Activated CD4-positive, alpha-beta memory T cell treated with anti-CD3 and anti-CD28 coated beads, Interleukin-2, amount 10 ng/mL, durations not matched to agents 7 days and 5 days (primary cell): ENCODE measurements around the gene UBL4B. TPM values are rescaled to one million over a fixed set of nuclear protein-coding genes. Genes with fewer than 3 reads are reported as not detected.

ENCODE experiments used
- CTCF ChIA-PET: fragments of 350-600 bp; sonication (Branson Sonifier 250); formaldehyde crosslinking; loops from one replicate; lab custom pipeline; 2021; ENCODE audit warnings: antibody characterized with exemption, inconsistent platforms; lab: Charles Lee
- POLR2A ChIA-PET: fragments of 350-600 bp; sonication (Branson Sonifier 250); formaldehyde crosslinking; loops from one replicate; lab custom pipeline; 2021; ENCODE audit warnings: antibody characterized with exemption; lab: Charles Lee
- DNase-seq: peaks from one replicate; pipeline ENCODE4 v3.0.0-alpha.2; 2020
- H3K27ac Mint-ChIP-seq: one replicate; pipeline ENCODE4 v1.8.0; 2021; ENCODE audit warnings: mild to moderate bottlenecking, mixed read lengths
- H3K27me3 Mint-ChIP-seq: one replicate; pipeline ENCODE4 v1.8.0; 2021; ENCODE audit warnings: mixed read lengths
- H3K36me3 Mint-ChIP-seq: one replicate; pipeline ENCODE4 v1.8.0; 2021; ENCODE audit warnings: low read depth, mixed read lengths
- H3K4me1 Mint-ChIP-seq: one replicate; pipeline ENCODE4 v1.8.0; 2021; ENCODE audit warnings: mixed read lengths
- H3K4me3 Mint-ChIP-seq: one replicate; pipeline ENCODE4 v1.8.0; 2021; ENCODE audit warnings: mild to moderate bottlenecking, mixed read lengths
- H3K9me3 Mint-ChIP-seq: one replicate; pipeline ENCODE4 v1.8.0; 2021; ENCODE audit warnings: mixed read lengths
- total RNA-seq, 2 experiments: library from RNA; stranded (reverse); gene quantifications; one replicate each; pipeline ENCODE4 v1.2.3, GENCODE V29; 2021

UBL4B gene
- total RNA-seq, result not detected

DNA sequence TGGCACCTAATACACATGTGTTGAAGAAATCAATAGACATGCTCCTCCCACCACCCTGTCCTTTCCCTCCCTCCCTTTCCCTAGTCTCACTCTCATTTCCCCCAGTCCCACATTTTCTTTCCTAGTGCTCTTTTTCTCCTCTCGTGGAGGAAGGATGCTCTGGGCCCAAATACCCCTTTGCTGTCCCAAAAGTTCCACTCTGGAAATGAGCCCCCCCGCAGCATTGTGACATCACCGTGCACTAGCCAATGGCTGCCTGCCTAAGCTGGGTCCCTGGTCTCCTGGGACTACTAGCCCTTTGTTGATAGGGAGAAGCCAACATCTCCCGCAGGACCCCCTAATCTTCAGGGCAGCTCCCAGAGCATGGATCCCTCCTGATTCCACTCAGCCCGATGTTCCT lies at the start of gene UBL4B:
TSS of gene UBL4B (plus strand) at position 301 of the 400 bp plus-strand sequence. CDS start at position 393, 92 bp downstream.
- ChIA-PET POLR2A (no interaction called here), CTCF (interaction anchor here (0.6 kb wide), 1 partner anchor 67 kb away, joined by 3 read pairs; no protein-coding TSS in a partner anchor)
- Mint-ChIP-seq H3K27me3 (peaks cover 55% of the 10 kb centered on the region), H3K4me1 (no peaks in the 10 kb centered on the region), H3K9me3 (no peaks in the 10 kb centered on the region), H3K36me3 (no peaks in the 10 kb centered on the region), H3K4me3 (no peak within 1 kb of the TSS), H3K27ac (no peak within 1 kb of the TSS)
- DNase-seq, result no peak

DNA sequence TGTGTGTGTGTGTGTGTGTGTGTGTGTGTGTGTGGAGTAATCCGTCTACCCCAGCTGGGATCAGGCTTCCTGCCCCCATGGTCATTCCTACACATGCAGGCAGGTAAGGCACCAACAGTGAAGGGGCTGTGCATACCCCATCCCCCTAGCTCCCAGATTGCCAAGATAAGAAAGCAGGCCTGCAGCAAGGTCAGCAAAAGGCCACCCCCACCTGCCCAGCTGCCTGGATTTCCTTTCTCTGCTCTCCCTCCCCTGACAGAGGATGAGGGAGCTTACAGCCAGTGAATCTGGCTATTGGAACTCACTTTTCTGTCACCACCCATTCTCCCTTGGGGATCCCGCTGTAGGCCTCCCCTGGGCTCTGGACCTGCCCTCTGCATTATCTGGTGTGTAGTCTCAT lies 49.6 kb upstream of the UBL4B start:
- Mint-ChIP-seq H3K27me3 (peaks cover 16% of the 10 kb centered on the region), H3K4me1 (peaks cover 5% of the 10 kb centered on the region), H3K27ac (no peak overlapping the region), H3K36me3 (peaks cover 7% of the 10 kb centered on the region), H3K4me3 (no peak overlapping the region), H3K9me3 (no peaks in the 10 kb centered on the region)
- no peak for DNase-seq
- CTCF ChIA-PET, result interaction anchor here (1.0 to 2.8 kb wide), 3 partner anchors 8 to 25 kb away, joined by 3 to 11 read pairs (median 4); no protein-coding TSS in a partner anchor
- POLR2A ChIA-PET, result interaction anchor here (0.7 to 0.8 kb wide), 2 partner anchors 9 to 28 kb away, joined by 3 read pairs; partner anchors contain the start of gene STRIP1

DNA sequence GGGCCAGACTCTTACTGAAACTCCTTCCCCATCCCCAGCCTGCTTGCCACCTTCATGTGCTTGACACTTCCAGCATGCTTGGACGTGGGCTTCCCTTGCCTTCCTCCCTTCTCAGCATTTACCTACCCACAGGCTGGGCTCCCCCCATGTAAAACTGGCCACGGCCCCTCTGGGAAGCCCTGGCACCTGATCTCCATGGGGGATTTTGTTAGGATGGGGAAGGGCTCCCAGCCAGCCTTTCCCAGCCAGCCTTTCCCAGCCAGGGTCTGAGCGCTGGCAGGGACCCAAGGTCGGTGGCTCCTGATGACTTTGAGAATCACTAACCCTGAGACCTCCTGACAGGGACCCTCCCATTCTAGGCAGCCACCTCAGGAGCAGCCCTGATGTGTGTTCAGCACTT lies 48.5 kb upstream of the UBL4B start:
- peaks cover 26% of the 10 kb centered on the region for H3K27me3 Mint-ChIP-seq
- CTCF ChIA-PET, result interaction anchor here (2.8 kb wide), 1 partner anchor 24 kb away, joined by 11 read pairs; no protein-coding TSS in a partner anchor
- H3K4me3 Mint-ChIP-seq, result no peak overlapping the region
- no peaks in the 10 kb centered on the region for H3K9me3 Mint-ChIP-seq
- H3K27ac Mint-ChIP-seq, result no peak overlapping the region
- POLR2A ChIA-PET, result no interaction called here
- H3K36me3 Mint-ChIP-seq, result peaks cover 9% of the 10 kb centered on the region
- DNase-seq, result no peak
- H3K4me1 Mint-ChIP-seq, result peaks cover 13% of the 10 kb centered on the region

GRCh38 chr1:110064576-110065337 lies 47.5 kb upstream of the UBL4B start:
- Mint-ChIP-seq H3K36me3 (peaks cover 9% of the 10 kb centered on the region), H3K4me3 (no peak overlapping the region), H3K4me1 (peaks cover 13% of the 10 kb centered on the region), H3K27ac (no peak overlapping the region), H3K27me3 (peaks cover 35% of the 10 kb centered on the region), H3K9me3 (no peaks in the 10 kb centered on the region)
- POLR2A ChIA-PET, result no interaction called here
- DNase-seq, result no peak
- CTCF ChIA-PET, result interaction anchor here (2.4 to 3.1 kb wide), 2 partner anchors 10 to 41 kb away, joined by 9 to 17 read pairs; no protein-coding TSS in a partner anchor

GRCh38 chr1:110065841-110066240 lies 46.4 kb upstream of the UBL4B start:
- peaks cover 40% of the 10 kb centered on the region for H3K27me3 Mint-ChIP-seq
- POLR2A ChIA-PET, result no interaction called here

GRCh38 chr1:110067479-110067892 lies 44.8 kb upstream of the UBL4B start:
- Mint-ChIP-seq H3K4me3 (no peak overlapping the region), H3K4me1 (peaks cover 11% of the 10 kb centered on the region), H3K27me3 (peaks cover 57% of the 10 kb centered on the region), H3K36me3 (peaks cover 4% of the 10 kb centered on the region), H3K27ac (no peak overlapping the region), H3K9me3 (no peaks in the 10 kb centered on the region)
- POLR2A ChIA-PET, result interaction anchor here (1.0 to 1.3 kb wide), 2 partner anchors 32 to 271 kb away, joined by 3 read pairs; partner anchors contain the start of gene RBM15
- CTCF ChIA-PET, result interaction anchor here (0.5 to 3.1 kb wide), 5 partner anchors 13 to 39 kb away, joined by 3 to 17 read pairs (median 6); no protein-coding TSS in a partner anchor
- no peak for DNase-seq

More at GRCh38 chr1:110065841-110066240, 46.4 kb upstream of the UBL4B start:
- H3K4me1 Mint-ChIP-seq, result peaks cover 11% of the 10 kb centered on the region
- no peak overlapping the region for H3K27ac Mint-ChIP-seq
- CTCF ChIA-PET, result interaction anchor here (1.9 to 3.1 kb wide), 4 partner anchors 11 to 40 kb away, joined by 6 to 17 read pairs (median 8); no protein-coding TSS in a partner anchor
- H3K9me3 Mint-ChIP-seq, result no peaks in the 10 kb centered on the region
- H3K4me3 Mint-ChIP-seq, result no peak overlapping the region
- peaks cover 4% of the 10 kb centered on the region for H3K36me3 Mint-ChIP-seq
- no peak for DNase-seq

DNA sequence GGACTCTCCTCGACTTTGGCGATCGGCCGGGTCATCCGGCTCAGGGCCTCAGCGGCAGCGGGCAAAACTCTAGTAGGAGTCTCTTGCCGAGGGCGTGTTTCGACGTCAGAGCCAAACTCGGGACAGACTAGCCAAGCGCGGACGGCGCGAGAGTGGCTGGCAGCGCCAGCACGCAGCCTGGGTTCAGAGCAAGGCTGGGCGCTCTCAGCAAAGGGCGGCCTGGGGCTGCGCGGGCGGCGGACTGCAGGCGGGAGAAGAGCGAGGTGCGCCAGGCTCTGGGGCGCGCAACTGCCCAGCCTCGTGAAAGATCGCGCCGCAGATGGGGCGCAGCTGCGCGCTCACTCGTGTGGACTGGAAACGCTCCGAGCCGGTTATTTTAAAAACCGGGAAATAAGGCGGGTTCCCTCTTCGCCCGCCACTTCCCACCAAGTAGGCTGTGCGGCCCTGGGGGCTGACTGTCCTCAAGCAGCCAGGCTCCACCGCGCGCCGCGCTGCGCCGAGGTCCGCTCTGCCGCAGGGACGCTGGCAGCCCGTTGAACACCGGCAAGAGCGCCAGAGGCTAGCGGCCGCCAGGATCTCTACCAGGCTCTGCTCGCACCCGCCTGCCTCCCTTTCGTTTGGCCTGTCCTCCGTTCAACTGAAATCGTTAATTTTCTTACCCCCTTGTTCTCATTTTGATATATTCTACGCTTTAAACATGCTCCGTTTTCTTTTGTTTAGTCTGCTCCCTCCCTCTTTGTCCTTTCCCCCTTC lies 44.2 kb upstream of the UBL4B start:
- no peak for DNase-seq
- Mint-ChIP-seq H3K4me1 (peaks cover 11% of the 10 kb centered on the region), H3K9me3 (no peaks in the 10 kb centered on the region), H3K4me3 (peak overlapping the region; percentile 34), H3K27me3 (peaks cover 62% of the 10 kb centered on the region), H3K27ac (peak overlapping the region; percentile 56), H3K36me3 (peaks cover 4% of the 10 kb centered on the region)
- ChIA-PET CTCF (interaction anchor here (1.3 kb wide), 1 partner anchor 8 kb away, joined by 5 read pairs; no protein-coding TSS in a partner anchor), POLR2A (interaction anchor here (0.8 kb wide), 1 partner anchor 269 kb away, joined by 3 read pairs; no protein-coding TSS in a partner anchor)

DNA sequence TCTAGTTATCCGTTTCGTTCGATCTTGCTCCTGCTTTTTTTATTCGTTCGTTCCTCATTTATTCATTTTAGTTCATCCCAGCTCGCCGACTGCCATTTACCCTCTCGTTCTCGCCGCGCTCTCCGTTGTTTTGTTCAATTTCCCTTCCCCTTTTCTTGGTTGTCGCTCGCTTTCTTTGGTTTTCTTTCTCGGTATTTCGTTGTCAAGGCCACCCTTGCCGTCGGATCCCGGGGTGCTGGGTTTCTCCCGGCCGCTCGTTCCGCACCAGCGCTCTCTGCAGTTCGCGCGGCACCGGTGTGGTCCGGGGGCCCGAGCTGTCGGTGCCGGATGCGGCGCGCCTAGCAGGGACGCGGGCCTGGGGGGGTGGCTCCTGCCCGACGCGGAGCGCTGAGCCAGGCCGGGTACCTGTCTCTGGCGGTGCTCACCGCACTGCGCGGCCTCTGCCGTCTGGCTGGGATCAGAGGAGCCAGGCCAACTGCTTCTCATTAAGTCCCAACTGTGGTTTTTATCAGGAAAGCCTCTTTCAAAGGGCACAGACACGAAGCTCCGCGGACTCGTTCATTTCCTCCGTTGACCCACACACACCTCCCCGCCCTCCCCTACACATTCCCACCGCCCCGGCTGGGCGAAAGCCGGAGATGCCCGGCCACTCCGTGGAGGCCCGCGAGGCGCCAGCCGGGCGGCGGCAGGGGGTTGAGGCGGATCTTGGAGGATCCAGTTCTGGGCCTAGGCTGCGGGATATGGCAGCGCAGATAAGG lies 43.4 kb upstream of the UBL4B start:
- peaks cover 4% of the 10 kb centered on the region for H3K36me3 Mint-ChIP-seq
- H3K4me1 Mint-ChIP-seq, result peaks cover 11% of the 10 kb centered on the region
- H3K27me3 Mint-ChIP-seq, result peaks cover 68% of the 10 kb centered on the region
- CTCF ChIA-PET, result interaction anchor here (0.8 to 1.3 kb wide), 2 partner anchors 9 to 14 kb away, joined by 3 to 5 read pairs; no protein-coding TSS in a partner anchor
- DNase-seq, result no peak
- POLR2A ChIA-PET, result interaction anchor here (0.8 kb wide), 1 partner anchor 269 kb away, joined by 3 read pairs; no protein-coding TSS in a partner anchor
- no peaks in the 10 kb centered on the region for H3K9me3 Mint-ChIP-seq
- peak overlapping the region; percentile 56 for H3K27ac Mint-ChIP-seq
- H3K4me3 Mint-ChIP-seq, result peak overlapping the region; percentile 34

DNA sequence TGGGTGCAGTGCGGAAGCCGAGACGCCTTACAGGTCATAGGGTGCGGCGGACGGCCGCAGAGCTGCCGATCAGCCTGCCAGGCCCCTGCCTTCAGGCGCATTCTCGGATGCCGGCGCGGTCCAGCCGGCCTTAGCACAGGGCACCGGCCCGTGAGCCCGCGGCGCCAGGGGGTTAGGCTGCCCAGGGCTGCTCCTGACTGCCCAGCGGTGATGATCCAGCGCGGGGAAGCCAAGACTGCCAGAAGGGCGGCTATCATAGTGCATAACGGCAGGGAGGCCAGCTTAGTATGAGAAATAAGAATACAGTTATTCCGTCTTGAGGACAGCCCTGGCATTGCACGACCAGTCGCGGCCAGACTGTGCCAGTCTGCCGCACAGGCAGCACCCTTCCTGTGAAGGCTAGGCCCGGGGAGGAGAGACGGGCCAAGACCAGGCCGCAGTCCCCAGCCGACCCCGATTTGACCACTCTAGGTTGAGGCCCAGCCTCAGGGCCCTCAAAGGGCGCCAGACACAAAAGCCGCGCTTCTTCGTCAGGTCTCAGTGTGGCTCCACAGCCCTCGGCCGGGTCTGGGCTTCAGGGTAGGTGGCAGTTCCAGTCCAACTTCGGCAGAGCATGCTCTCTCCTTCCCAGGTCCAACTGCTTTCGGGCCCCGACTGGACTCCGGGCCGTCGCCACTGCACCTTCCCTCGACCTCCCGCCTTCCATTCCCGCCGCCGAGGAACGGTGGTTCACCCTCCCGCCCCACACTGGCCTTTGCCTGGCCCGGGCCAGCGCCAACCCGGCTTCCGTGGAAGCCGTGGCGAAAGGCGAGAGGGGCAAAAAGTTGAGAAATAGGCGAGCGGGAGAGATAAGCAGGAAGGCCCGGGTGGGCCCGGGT lies 42.6 kb upstream of the UBL4B start:
- Mint-ChIP-seq H3K4me1 (peaks cover 11% of the 10 kb centered on the region), H3K36me3 (peaks cover 4% of the 10 kb centered on the region), H3K4me3 (no peak overlapping the region), H3K9me3 (no peaks in the 10 kb centered on the region), H3K27ac (no peak overlapping the region), H3K27me3 (peaks cover 75% of the 10 kb centered on the region)
- ChIA-PET CTCF (interaction anchor here (0.8 to 1.3 kb wide), 2 partner anchors 10 to 14 kb away, joined by 3 to 5 read pairs; no protein-coding TSS in a partner anchor), POLR2A (no interaction called here)
- DNase-seq, result no peak

DNA sequence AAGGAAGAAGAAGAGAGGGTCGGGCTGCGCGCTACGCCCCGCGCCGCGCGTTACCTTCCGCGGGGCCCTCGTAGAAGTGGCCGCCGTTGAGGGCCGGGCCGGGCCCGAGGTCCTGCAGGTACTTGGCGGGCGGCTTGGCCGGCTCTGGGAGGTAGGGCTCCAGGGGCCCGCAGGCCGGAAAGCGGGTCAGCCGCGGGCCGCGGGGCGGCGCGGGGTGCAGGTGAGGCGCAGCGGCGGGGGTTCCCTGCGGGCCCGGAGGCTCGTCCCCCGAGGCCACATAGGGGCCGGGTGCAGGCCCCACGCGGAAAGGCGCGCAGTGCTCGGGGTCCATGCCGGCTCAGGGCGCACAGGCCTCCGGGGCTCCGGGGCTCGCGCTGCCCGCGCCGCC lies 42.0 kb upstream of the UBL4B start:
- POLR2A ChIA-PET, result no interaction called here
- no peak overlapping the region for H3K4me3 Mint-ChIP-seq

DNA sequence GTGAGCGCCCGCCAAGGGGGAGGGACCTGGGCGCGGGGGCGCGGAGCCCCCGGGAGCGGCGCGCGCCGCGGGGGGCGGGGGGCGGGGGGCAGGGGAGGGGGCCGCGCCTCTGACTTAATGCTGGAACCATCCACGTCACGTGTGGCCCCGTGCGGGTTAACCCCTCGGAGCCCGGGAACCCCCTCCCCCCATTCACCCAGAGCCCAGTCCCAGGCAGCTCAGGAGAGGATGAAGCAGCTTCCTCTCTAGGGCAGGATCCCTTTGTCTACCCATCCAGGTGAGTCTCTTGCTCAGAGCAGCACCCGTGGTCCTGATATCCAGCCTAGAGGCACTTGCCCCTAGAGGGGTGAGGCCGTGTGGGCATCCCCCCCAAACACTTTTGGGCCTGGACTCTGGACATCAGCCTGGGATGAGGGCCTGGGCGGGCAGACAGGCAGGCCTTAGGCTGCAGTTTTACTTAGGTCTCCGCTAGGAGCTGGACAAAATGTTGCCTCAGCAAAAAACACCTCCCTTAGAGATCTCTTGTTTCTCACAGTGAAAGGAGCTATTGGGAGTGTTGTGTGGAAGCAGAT lies 41.5 kb upstream of the UBL4B start, which contains the start of gene ALX3:
TSS of gene ALX3 (minus strand) at position 2 of the 572 bp plus-strand sequence. CDS start 60 bp downstream, outside the sequence.
- H3K27ac Mint-ChIP-seq, result no peak within 1 kb of the TSS
- H3K27me3 Mint-ChIP-seq, result peaks cover 78% of the 10 kb centered on the region
- peaks cover 4% of the 10 kb centered on the region for H3K36me3 Mint-ChIP-seq
- ChIA-PET POLR2A (interaction anchor here (1.0 kb wide), 1 partner anchor 8 kb away, joined by 3 read pairs; no protein-coding TSS in a partner anchor), CTCF (interaction anchor here (1.2 to 3.1 kb wide), 3 partner anchors 10 to 17 kb away, joined by 5 to 16 read pairs (median 6); no protein-coding TSS in a partner anchor)
- no peaks in the 10 kb centered on the region for H3K9me3 Mint-ChIP-seq
- DNase-seq, result no peak
- peaks cover 11% of the 10 kb centered on the region for H3K4me1 Mint-ChIP-seq
- no peak within 1 kb of the TSS for H3K4me3 Mint-ChIP-seq

More for the DNA sequence above, 42.0 kb upstream of the UBL4B start:
- Mint-ChIP-seq H3K36me3 (peaks cover 4% of the 10 kb centered on the region), H3K27me3 (peaks cover 75% of the 10 kb centered on the region), H3K9me3 (no peaks in the 10 kb centered on the region), H3K4me1 (peaks cover 11% of the 10 kb centered on the region), H3K27ac (no peak overlapping the region)
- DNase-seq, result no peak
- CTCF ChIA-PET, result interaction anchor here (3.1 kb wide), 1 partner anchor 10 kb away, joined by 16 read pairs; no protein-coding TSS in a partner anchor
